HG03571 (cell line): ENCODE results near the gene TLE3.
A peak's percentile ranks its signal among the peaks of the same experiment; 100 is the strongest.
"Not testable (repeated sequence)": the region's sequence is repeated elsewhere in the genome, so short reads cannot be mapped to it uniquely, and the experiment has no call there.

Experiments
- ATAC-seq: cut with Tn5 transposase; IDR thresholded peaks from one replicate; pipeline ENCODE4 v1.9.1; 2021; ENCODE audit not compliant: unreplicated experiment

Gene TLE3

GRCh38 chr15:70097321-70098152, at the start of gene TLE3:
TSS of gene TLE3 (minus strand) at chr15:70097917. CDS start at chr15:70096798, 1,119 bp downstream.
- ATAC-seq: peak; percentile 54

GRCh38 chr15:70147178-70147760, 49.6 kb upstream of the TLE3 start:
- ATAC-seq: no peak

GRCh38 chr15:70146771-70147170, 49.1 kb upstream of the TLE3 start:
- ATAC-seq: no peak

- no peak for ATAC-seq
Measured at GRCh38 chr15:70146162-70146561, 48.4 kb upstream of the TLE3 start.

- ATAC-seq: no peak
Measured at GRCh38 chr15:70145261-70145660, 47.5 kb upstream of the TLE3 start.

- ATAC-seq: no peak
Measured at GRCh38 chr15:70142322-70143191, 44.8 kb upstream of the TLE3 start.

GRCh38 chr15:70142072-70142321, 44.3 kb upstream of the TLE3 start:
- ATAC-seq: no peak

GRCh38 chr15:70141376-70142071, 43.8 kb upstream of the TLE3 start:
- no peak for ATAC-seq

- no peak for ATAC-seq
Measured at GRCh38 chr15:70140543-70141375, 43.0 kb upstream of the TLE3 start.

GRCh38 chr15:70140025-70140542, 42.4 kb upstream of the TLE3 start:
- ATAC-seq: no peak

GRCh38 chr15:70137967-70138366, 40.2 kb upstream of the TLE3 start:
- no peak for ATAC-seq

GRCh38 chr15:70137021-70137420, 39.3 kb upstream of the TLE3 start:
- not testable (repeated sequence) for ATAC-seq

- no peak for ATAC-seq
Measured at GRCh38 chr15:70133781-70134421, 36.2 kb upstream of the TLE3 start.

GRCh38 chr15:70133296-70133695, 35.6 kb upstream of the TLE3 start:
- ATAC-seq: no peak

- no peak for ATAC-seq
Measured at GRCh38 chr15:70132571-70132970, 34.9 kb upstream of the TLE3 start.

GRCh38 chr15:70132139-70132538, 34.4 kb upstream of the TLE3 start:
- ATAC-seq: no peak

GRCh38 chr15:70128414-70129140, 30.9 kb upstream of the TLE3 start:
- ATAC-seq: no peak

- no peak for ATAC-seq
Measured at GRCh38 chr15:70127770-70128413, 30.2 kb upstream of the TLE3 start.
